Omental fat pad (tissue), 4 donors: ENCODE results near the gene CDH23. TPM values are rescaled to one million over a fixed set of nuclear protein-coding genes. Genes with fewer than 3 reads are reported as not detected.

Source experiments
- ATAC-seq: fragments of 150-250 bp; one replicate; pipeline ENCODE4 v1.9.1; 2016; ENCODE audit warnings: mild to moderate bottlenecking, moderate library complexity; ENCODE audit not compliant: low FRiP score
- DNase-seq: peaks from one replicate; pipeline ENCODE4 v3.0.0-alpha.2; 2019; ENCODE audit warnings: low spot score
- total RNA-seq, 4 donors: library from RNA; depleted of rRNA; stranded (reverse); fragments of >200 nt; gene quantifications; one replicate each; pipeline ENCODE4 v1.1.0, GENCODE V29; 2016
- TF ChIP-seq, protein P1 (sequence below), 3 donors: fragments of 450-650 bp; IDR thresholded peaks; one replicate each; pipeline ENCODE4 v1.5.1; 2016 to 2017; ENCODE audit warnings: antibody characterized with exemption in 3 of 3, mild to moderate bottlenecking in 3 of 3, moderate library complexity in 2 of 3

Gene CDH23
- total RNA-seq, 4 donors from 2014 or later = 25.3 to 41.9 (median 34.4) TPM

DNA sequence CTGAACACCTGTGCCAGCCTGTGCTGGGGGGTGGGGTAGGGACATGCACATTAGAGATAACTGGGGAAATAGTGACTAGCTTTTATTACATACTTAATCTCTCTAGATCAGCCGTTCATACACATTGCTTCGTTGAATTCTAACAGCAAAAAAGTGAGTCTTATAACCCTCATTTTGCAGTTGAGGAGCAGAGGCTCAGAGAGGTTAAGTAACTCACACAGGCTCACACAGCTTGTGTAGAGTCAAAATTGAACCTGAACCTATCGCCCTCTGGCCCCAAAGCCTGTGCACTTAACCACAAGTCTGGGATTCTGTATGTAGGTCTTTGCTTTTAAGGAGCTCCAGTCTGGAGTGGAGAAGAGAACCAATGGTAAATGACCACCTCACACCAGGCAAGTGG, 59.9 kb downstream of the CDH23 start:
- DNase-seq = no peak
- TF ChIP-seq, protein P1, sequence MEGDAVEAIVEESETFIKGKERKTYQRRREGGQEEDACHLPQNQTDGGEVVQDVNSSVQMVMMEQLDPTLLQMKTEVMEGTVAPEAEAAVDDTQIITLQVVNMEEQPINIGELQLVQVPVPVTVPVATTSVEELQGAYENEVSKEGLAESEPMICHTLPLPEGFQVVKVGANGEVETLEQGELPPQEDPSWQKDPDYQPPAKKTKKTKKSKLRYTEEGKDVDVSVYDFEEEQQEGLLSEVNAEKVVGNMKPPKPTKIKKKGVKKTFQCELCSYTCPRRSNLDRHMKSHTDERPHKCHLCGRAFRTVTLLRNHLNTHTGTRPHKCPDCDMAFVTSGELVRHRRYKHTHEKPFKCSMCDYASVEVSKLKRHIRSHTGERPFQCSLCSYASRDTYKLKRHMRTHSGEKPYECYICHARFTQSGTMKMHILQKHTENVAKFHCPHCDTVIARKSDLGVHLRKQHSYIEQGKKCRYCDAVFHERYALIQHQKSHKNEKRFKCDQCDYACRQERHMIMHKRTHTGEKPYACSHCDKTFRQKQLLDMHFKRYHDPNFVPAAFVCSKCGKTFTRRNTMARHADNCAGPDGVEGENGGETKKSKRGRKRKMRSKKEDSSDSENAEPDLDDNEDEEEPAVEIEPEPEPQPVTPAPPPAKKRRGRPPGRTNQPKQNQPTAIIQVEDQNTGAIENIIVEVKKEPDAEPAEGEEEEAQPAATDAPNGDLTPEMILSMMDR (IDR thresholded peaks at IDR 0.05) = no peak
- ATAC-seq = no peak

DNA sequence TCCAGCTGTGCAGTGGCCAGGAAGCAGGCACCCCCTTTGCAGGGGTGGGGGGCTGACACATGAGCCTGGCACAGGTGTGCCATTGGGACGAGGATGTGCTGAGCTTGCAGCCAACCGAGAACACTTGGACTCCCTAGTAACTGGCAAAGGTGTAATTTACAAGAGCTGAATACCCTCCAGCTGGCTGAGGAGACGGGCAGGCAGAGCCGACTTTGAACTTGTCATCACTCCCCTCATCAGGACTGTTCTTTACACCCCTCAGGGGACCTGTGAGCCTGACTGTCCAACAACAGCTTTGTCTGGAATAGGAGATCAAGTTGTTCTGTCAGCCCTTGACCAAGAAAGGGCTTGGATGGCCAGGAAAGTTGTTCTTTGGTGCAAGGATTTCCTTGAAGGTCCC, 61.2 kb downstream of the CDH23 start:
- TF ChIP-seq, protein P1 (IDR thresholded peaks at IDR 0.05) = no peak
- DNase-seq (no peak), ATAC-seq (no peak)

DNA sequence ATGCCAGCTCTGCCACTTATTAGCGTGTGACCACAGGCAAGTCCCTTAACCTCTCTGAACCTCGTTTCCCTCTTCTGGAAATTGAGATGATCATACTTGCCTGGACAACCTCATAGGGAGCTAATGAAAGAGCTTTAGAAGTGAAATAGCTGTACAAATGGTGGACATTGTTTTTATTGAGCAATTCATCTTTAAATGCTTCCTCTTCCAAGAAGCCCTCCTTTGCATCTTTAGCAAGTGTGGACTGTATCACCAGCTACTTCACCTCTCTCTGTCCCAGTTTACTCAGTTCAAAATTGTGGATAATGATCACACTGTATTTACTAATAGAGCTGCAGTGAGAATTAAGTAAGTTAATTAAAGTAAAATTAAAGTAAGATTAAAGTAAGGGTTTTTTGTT, 61.7 kb downstream of the CDH23 start:
- DNase-seq (no peak), ATAC-seq (no peak)
- TF ChIP-seq, protein P1 (IDR thresholded peaks at IDR 0.05) = no peak

DNA sequence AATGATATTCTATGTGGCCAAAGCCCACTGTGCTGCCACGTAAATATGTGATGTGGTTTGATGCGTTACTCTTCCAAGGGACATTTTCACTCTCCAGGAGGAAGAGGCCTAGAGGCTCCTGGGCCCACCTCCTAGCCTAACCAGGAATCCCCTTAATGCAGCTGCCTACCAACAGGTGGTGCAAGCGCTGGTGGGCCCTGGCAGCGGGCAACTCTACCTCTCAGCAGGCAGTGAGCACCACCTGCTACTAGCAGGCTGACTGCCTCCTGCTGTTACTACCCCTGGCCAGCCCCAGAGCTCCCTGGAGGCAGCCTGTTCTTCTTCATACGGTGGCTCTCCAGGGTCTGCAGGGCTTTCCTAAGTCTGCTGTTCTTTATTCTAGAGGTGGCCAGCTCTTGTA, 62.8 kb downstream of the CDH23 start:
- DNase-seq = no peak
- TF ChIP-seq, protein P1 (IDR thresholded peaks at IDR 0.05) = no peak

DNA sequence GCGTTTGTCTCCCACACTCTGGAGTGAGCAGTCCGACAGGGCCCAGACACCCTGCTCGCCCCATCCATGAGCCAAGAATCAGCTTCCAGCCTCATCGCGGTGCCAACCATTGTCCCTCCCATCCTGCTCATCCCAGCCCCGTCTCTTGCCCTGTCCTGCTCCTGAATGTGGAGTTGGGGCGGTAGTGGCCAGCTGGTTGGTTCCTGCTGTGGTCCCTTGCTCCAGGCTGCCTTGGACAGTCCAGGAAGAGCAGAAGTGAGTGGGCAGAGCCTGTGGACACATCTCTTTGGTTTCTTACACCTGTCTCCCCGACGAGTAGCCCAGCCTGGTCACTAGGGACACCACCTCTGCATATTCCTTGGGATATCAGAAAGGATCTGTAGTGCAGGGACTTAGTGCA, 63.9 kb downstream of the CDH23 start:
- ATAC-seq (no peak), DNase-seq (no peak)
- TF ChIP-seq, protein P1 (IDR thresholded peaks at IDR 0.05) = no peak

More for the DNA sequence above, 62.8 kb downstream of the CDH23 start:
- ATAC-seq = no peak

DNA sequence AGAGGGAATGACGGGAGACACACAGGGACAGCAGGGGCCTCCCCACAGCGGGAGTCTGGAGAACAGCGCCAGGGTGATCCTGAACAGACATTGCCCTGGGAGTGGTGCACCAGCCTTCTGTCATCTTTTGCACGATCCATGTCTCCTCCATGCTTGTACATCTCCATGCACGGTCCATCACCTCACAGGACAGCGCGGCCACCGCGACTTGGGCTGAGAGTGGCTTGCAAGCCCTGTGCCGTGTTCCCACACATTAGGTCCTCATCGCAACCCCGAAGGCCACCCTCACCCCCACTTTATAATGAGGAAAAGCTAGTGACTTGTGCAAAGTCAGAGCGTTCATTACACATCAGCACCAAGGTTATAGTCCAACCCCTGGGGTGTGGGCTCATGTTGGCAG, 64.7 kb downstream of the CDH23 start:
- TF ChIP-seq, protein P1 (IDR thresholded peaks at IDR 0.05) = no peak
- no peak for ATAC-seq
- no peak for DNase-seq

DNA sequence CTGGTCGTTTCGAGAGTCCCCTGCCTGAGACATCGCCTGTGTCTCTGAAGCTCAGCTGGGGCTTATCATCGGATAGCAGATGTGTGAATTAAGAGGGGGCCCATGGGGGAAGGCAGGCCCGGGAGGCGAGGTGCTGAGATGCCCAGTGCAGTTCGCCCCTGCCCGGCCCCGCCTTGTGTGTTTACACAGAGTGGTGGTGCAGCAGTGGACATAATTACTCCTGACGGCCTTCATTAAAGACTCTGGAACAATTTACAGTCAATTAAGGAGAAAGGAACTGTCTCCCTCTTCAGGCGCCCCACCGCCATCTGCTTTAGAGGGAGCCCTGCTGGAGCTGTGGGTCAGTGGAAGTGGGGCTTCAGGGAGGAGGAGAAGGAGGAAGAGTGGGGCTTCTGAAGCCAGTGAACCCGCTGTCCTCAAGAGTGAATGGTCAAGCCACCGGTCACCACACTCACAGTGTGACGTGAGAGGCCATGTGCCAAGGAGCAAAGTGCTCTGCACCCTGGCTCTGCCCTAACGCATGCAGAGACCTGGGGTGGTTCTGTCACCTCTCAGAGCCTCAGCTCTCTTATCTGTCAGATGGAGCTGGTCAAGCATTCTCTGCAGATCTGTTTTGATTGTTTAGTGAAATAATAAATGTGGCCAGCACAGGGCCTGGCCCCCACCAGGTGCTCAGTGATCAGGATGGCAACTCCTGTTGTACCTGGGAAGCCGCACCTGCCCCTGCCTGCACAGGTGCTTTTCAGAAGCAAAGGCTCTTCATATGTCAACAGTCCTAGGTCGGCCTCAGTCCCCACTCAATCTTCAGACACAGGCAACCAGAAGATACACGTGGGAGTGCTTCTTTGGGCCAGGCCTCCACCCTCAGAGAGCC, 65.6 kb downstream of the CDH23 start:
- DNase-seq (no peak), ATAC-seq (no peak)
- TF ChIP-seq, protein P1 (IDR thresholded peaks at IDR 0.05) = no peak
